Neuronal stem cell (in vitro differentiated cells): ENCODE measurements around the gene XYLT2.

Experiments
- DNase-seq: peaks from one replicate; pipeline ENCODE4 v3.0.0-alpha.2; 2013; ENCODE audit warnings: low spot score
- H2AFZ ChIP-seq: one replicate; pipeline ENCODE4 v1.6.1; 2013; ENCODE audit warnings: mild to moderate bottlenecking, low read length, inconsistent platforms
- H2AK5ac ChIP-seq: 2 replicates; pipeline ENCODE4 v1.6.1; 2013; ENCODE audit warnings: low read depth, mild to moderate bottlenecking, inconsistent platforms, low read length, moderate library complexity, mixed read lengths
- H2BK120ac ChIP-seq: 2 replicates; pipeline ENCODE4 v1.6.1; 2013; ENCODE audit warnings: low read depth, mild to moderate bottlenecking, inconsistent platforms, low read length, moderate library complexity, mixed read lengths
- H2BK12ac ChIP-seq: one replicate; pipeline ENCODE4 v1.6.1; 2013; ENCODE audit warnings: low read length, inconsistent platforms
- H2BK15ac ChIP-seq: 2 replicates; pipeline ENCODE4 v1.6.1; 2013; ENCODE audit warnings: mild to moderate bottlenecking, low read length, inconsistent platforms, mixed read lengths
- H2BK5ac ChIP-seq: one replicate; pipeline ENCODE4 v1.6.1; 2013; ENCODE audit warnings: inconsistent platforms, mild to moderate bottlenecking, low read length, moderate library complexity
- H3K14ac ChIP-seq: one replicate; pipeline ENCODE4 v1.6.1; 2013; ENCODE audit warnings: low read length, inconsistent platforms
- H3K18ac ChIP-seq: 2 replicates; pipeline ENCODE4 v1.6.1; 2013; ENCODE audit warnings: low read length, inconsistent platforms
- H3K23ac ChIP-seq: 2 replicates; pipeline ENCODE4 v1.6.1; 2013; ENCODE audit warnings: low read depth, mild to moderate bottlenecking, mixed read lengths, low read length, inconsistent platforms; ENCODE audit not compliant: poor library complexity
- H3K27ac ChIP-seq: replicated peaks from 3 replicates; pipeline ENCODE4 v1.5.1; 2013; ENCODE audit warnings: low read length, inconsistent platforms
- H3K27me3 ChIP-seq, 3 experiments: 2 replicates each; pipeline ENCODE4 v1.6.1; 2013; ENCODE audit warnings: low read length in 3 of 3, mild to moderate bottlenecking in 2 of 3, inconsistent platforms in 1 of 3, low read depth in 1 of 3, mixed read lengths in 1 of 3, moderate library complexity in 1 of 3; ENCODE audit not compliant: control insufficient read depth in 3 of 3, insufficient read depth in 3 of 3
- H3K36me3 ChIP-seq, 2 donors: replicated peaks in 1 of 2; 2 replicates each; pipeline ENCODE4 v1.6.1; 2013; ENCODE audit warnings: low read length in 2 of 2; ENCODE audit not compliant: control insufficient read depth in 2 of 2, insufficient read depth in 2 of 2
- H3K4ac ChIP-seq: 2 replicates; pipeline ENCODE4 v1.6.1; 2013; ENCODE audit warnings: inconsistent platforms, mild to moderate bottlenecking, low read length, moderate library complexity
- H3K4me1 ChIP-seq, 2 donors: 1 replicate in 1 of 2; 2 replicates in 1 of 2; pipeline ENCODE4 v1.6.1; 2013; ENCODE audit warnings: low read length in 2 of 2, low read depth in 1 of 2; ENCODE audit not compliant: control insufficient read depth in 2 of 2, insufficient read depth in 1 of 2
- H3K4me2 ChIP-seq: one replicate; pipeline ENCODE4 v1.6.1; 2013; ENCODE audit warnings: mild to moderate bottlenecking, low read length, inconsistent platforms; ENCODE audit not compliant: insufficient read depth, poor library complexity, severe bottlenecking
- H3K4me3 ChIP-seq, 2 donors: 2 replicates each; pipeline ENCODE4 v1.5.1; 2013; ENCODE audit warnings: low read length in 2 of 2, mild to moderate bottlenecking in 2 of 2, inconsistent platforms in 1 of 2, moderate library complexity in 1 of 2
- H3K79me1 ChIP-seq: one replicate; pipeline ENCODE4 v1.6.1; 2013; ENCODE audit warnings: low read depth, mild to moderate bottlenecking, inconsistent platforms, low read length, moderate library complexity
- H3K9ac ChIP-seq: one replicate; pipeline ENCODE4 v1.6.1; 2013; ENCODE audit warnings: mild to moderate bottlenecking, low read depth, low read length, inconsistent platforms; ENCODE audit not compliant: poor library complexity
- H3K9me3 ChIP-seq, 2 donors: replicated peaks in 1 of 2; 2 replicates each; pipeline versions ENCODE3 to v1.6.1; 2013; ENCODE audit warnings: low read length in 2 of 2, mild to moderate bottlenecking in 2 of 2, inconsistent platforms in 1 of 2, low read depth in 1 of 2, mixed read lengths in 1 of 2, moderate library complexity in 1 of 2; ENCODE audit not compliant: control insufficient read depth in 2 of 2, insufficient read depth in 1 of 2
- H4K8ac ChIP-seq: one replicate; pipeline ENCODE4 v1.6.1; 2013; ENCODE audit warnings: low read depth, mild to moderate bottlenecking, inconsistent platforms, low read length, moderate library complexity
- H4K91ac ChIP-seq: one replicate; pipeline ENCODE4 v1.6.1; 2013; ENCODE audit warnings: low read length, low read depth, mild to moderate bottlenecking, inconsistent platforms; ENCODE audit not compliant: poor library complexity
- WGBS, 2 donors: extraction: QIAGEN DNeasy Blood & Tissue Kit; methylation state at CpG; one replicate each; pipeline ENCODE4 v1.1.7; 2013; ENCODE audit warnings: missing lambda C conversion rate in 2 of 2, mixed read lengths in 1 of 2; ENCODE audit not compliant: insufficient read length in 2 of 2, insufficient replicate concordance in 1 of 2; ENCODE audit errors: extremely low coverage in 2 of 2; 5-methylcytosine and 5-hydroxymethylcytosine counted together

The XYLT2 gene

DNA sequence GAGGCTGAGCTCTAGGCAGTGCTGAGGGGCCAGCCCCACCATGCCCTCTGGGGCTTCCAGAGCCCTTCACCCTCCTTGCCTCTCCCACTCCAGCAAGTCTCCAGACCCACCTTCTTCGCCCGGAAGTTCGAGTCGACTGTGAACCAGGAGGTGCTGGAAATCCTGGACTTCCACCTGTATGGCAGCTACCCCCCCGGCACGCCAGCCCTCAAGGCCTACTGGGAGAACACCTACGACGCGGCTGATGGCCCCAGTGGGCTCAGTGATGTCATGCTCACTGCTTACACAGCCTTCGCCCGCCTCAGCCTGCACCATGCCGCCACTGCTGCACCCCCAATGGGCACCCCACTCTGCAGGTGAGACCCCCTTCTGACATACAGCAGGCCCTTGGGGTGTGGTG lies 10.5 kb downstream of the XYLT2 start:
- no peak overlapping the region for H3K27ac ChIP-seq
- H3K23ac ChIP-seq, result peak overlapping the region; percentile 65
- H4K8ac ChIP-seq, result no peak overlapping the region
- peaks cover 0 to 2% of the 10 kb centered on the region in 2 donors for H3K4me1 ChIP-seq
- peaks cover 19% of the 10 kb centered on the region for H3K79me1 ChIP-seq
- H3K14ac ChIP-seq, result no peak overlapping the region
- H3K27me3 ChIP-seq, result no peaks in the 10 kb centered on the region
- WGBS, 2 donors, result no CpG with 5 or more reads among the region's 12 CpGs
- no peaks in the 10 kb centered on the region for H3K9me3 ChIP-seq
- no peak overlapping the region for H4K91ac ChIP-seq
- no peak overlapping the region for H2AK5ac ChIP-seq
- no peak overlapping the region for H2AFZ ChIP-seq
- H2BK120ac ChIP-seq, result no peak overlapping the region
- no peak for DNase-seq
- no peak overlapping the region for H3K4me3 ChIP-seq
- H2BK12ac ChIP-seq, result no peak overlapping the region
- no peak overlapping the region for H3K9ac ChIP-seq
- no peak overlapping the region for H3K4ac ChIP-seq
- no peak overlapping the region for H3K18ac ChIP-seq
- H2BK5ac ChIP-seq, result no peak overlapping the region
- H3K4me2 ChIP-seq, result no peak overlapping the region
- H3K36me3 ChIP-seq, result peaks cover 63 to 94% of the 10 kb centered on the region in 2 donors
- H2BK15ac ChIP-seq, result no peak overlapping the region

DNA sequence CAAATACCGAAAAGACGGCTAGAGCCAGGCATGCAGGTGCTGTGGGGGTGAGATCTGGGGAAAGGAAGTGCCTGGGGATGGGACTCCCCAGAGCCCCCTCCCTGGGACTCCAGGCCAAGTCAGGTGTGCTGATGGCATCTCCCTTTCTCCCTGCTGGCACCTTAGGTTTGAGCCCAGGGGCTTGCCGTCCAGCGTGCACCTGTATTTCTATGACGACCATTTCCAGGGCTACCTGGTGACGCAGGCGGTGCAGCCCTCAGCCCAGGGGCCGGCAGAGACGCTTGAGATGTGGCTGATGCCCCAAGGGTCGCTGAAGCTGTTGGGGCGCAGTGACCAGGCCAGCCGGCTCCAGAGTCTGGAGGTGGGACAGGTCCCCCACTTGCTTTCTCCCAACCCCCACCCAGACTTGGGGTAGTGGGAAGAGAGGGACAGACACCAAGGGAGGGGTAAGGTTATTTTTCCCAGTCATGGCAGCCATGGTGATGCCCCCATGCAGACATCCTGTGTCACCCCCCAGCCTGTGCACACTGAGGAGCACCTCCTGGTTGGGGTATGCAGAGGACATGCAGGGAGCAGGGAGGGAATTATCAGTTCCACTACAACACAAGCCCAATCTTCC lies 11.1 kb downstream of the XYLT2 start:
- peaks cover 61 to 91% of the 10 kb centered on the region in 2 donors for H3K36me3 ChIP-seq
- no peak overlapping the region for H3K23ac ChIP-seq
- H3K4me1 ChIP-seq, result peaks cover 0 to 2% of the 10 kb centered on the region in 2 donors
- no peak overlapping the region for H2AK5ac ChIP-seq
- H3K9ac ChIP-seq, result no peak overlapping the region
- no peak overlapping the region for H3K14ac ChIP-seq
- H2BK120ac ChIP-seq, result no peak overlapping the region
- no peak overlapping the region for H2AFZ ChIP-seq
- no peak overlapping the region for H4K91ac ChIP-seq
- no peak overlapping the region for H3K4ac ChIP-seq
- no peak for DNase-seq
- no peak overlapping the region for H3K18ac ChIP-seq
- no peak overlapping the region for H2BK15ac ChIP-seq
- peaks cover 17% of the 10 kb centered on the region for H3K79me1 ChIP-seq
- no peak overlapping the region for H3K27ac ChIP-seq
- no peak overlapping the region for H4K8ac ChIP-seq
- H2BK12ac ChIP-seq, result no peak overlapping the region
- H3K27me3 ChIP-seq, result no peaks in the 10 kb centered on the region
- no peak overlapping the region for H3K4me3 ChIP-seq
- no peak overlapping the region for H2BK5ac ChIP-seq
- H3K4me2 ChIP-seq, result no peak overlapping the region
- WGBS, 2 donors, result no CpG with 5 or more reads among the region's 12 CpGs
- no peaks in the 10 kb centered on the region for H3K9me3 ChIP-seq

DNA sequence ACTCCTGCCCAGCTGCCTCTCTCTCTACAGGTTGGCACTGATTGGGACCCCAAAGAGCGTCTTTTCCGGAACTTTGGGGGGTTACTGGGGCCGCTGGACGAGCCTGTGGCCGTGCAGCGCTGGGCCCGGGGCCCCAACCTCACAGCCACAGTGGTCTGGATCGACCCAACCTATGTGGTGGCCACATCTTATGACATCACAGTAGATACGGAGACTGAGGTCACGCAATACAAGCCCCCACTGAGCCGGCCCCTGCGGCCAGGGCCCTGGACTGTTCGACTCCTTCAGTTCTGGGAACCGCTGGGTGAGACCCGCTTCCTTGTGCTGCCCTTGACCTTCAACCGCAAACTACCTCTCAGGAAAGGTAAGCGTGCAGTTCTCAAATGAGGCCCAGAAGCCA lies 12.3 kb downstream of the XYLT2 start:
- Histone ChIP-seq H3K18ac (no peak overlapping the region), H3K9ac (no peak overlapping the region), H3K4me1 (peaks cover 7 to 9% of the 10 kb centered on the region in 2 donors), H3K9me3 (no peaks in the 10 kb centered on the region), H3K36me3 (peaks cover 57 to 79% of the 10 kb centered on the region in 2 donors), H3K79me1 (peaks cover 17% of the 10 kb centered on the region), H2AFZ (no peak overlapping the region), H2BK15ac (no peak overlapping the region), H2BK12ac (no peak overlapping the region), H3K23ac (no peak overlapping the region), H3K4me3 (no peak overlapping the region), H4K8ac (no peak overlapping the region), H2AK5ac (no peak overlapping the region), H4K91ac (no peak overlapping the region), H2BK5ac (no peak overlapping the region), H2BK120ac (no peak overlapping the region), H3K27ac (no peak overlapping the region), H3K4ac (no peak overlapping the region), H3K14ac (no peak overlapping the region), H3K27me3 (no peaks in the 10 kb centered on the region), H3K4me2 (no peak overlapping the region)
- WGBS, 2 donors, result no CpG with 5 or more reads among the region's 17 CpGs
- no peak for DNase-seq

DNA sequence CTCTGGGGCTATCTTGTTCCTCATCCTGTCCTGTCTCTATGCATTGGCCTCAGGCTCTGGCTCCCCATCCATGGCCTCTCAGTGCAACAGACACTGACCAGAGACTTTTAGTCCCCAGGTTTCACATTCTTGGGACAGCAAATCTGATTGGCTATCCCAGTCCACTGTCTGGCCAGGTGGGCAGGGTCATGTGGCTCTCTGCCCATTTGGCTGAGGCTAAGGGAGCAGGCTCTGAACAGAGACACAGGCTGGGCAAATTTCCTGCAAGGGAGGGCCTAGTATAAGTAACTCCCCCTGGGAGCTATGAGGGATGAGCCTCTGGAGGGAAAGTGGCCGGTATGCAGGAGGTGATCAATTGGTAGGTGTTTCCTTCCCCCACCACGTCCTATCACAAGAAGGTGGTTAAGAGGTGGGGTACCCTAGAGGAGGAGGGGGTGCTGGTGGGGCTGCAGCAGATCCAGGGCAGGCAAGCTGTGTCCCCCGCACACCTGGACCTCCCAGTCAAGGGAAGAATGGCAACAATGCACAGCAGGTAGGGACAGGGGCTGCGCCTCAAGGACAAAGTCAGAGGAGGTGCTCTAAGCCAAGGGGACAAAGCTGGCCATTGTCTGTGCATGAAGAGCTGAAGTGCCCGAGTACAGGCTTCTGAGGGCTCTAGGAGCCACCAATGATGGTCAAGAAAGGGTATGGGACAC lies 13.2 kb downstream of the XYLT2 start:
- no peak overlapping the region for H4K91ac ChIP-seq
- H3K27ac ChIP-seq, result no peak overlapping the region
- H2BK120ac ChIP-seq, result no peak overlapping the region
- H3K4me1 ChIP-seq, result peaks cover 14 to 18% of the 10 kb centered on the region in 2 donors
- peaks cover 13% of the 10 kb centered on the region for H3K79me1 ChIP-seq
- H2BK5ac ChIP-seq, result no peak overlapping the region
- peaks cover 49 to 69% of the 10 kb centered on the region in 2 donors for H3K36me3 ChIP-seq
- no peak overlapping the region for H3K14ac ChIP-seq
- H3K4me3 ChIP-seq, result no peak overlapping the region
- no peak overlapping the region for H2BK12ac ChIP-seq
- H2AFZ ChIP-seq, result no peak overlapping the region
- H2BK15ac ChIP-seq, result no peak overlapping the region
- H3K23ac ChIP-seq, result no peak overlapping the region
- no peak overlapping the region for H4K8ac ChIP-seq
- H3K4me2 ChIP-seq, result no peak overlapping the region
- H3K4ac ChIP-seq, result no peak overlapping the region
- peak overlapping the region; percentile 72 for H3K9ac ChIP-seq
- WGBS, 2 donors, result no CpG with 5 or more reads among the region's 5 CpGs
- no peak overlapping the region for H3K18ac ChIP-seq
- no peak overlapping the region for H2AK5ac ChIP-seq
- H3K9me3 ChIP-seq, result no peaks in the 10 kb centered on the region
- no peak for DNase-seq
- no peaks in the 10 kb centered on the region for H3K27me3 ChIP-seq
